Vagina (tissue), 2 donors: ENCODE measurements around the gene TMPRSS13. TPM values are rescaled to one million over a fixed set of nuclear protein-coding genes. Genes with fewer than 3 reads are reported as not detected.

Source experiments
- DNase-seq, 2 donors: peaks; one replicate each; pipeline ENCODE4 v3.0.0-alpha.2; 2017; ENCODE audit errors: extremely low spot score in 2 of 2
- H3K27ac ChIP-seq: fragments of 200-600 bp; sonication (generic); one replicate; pipeline ENCODE4 v1.5.1; 2019
- H3K27me3 ChIP-seq: fragments of 200-600 bp; sonication (generic); one replicate; pipeline ENCODE4 v1.5.1; 2019
- H3K36me3 ChIP-seq, 2 donors: fragments of 200-600 bp; sonication (generic); one replicate each; pipeline ENCODE4 v1.5.1; 2017 to 2019
- H3K4me1 ChIP-seq: fragments of 200-600 bp; sonication (generic); one replicate; pipeline ENCODE4 v1.5.1; 2019
- H3K4me3 ChIP-seq, 2 donors: fragments of 200-600 bp; sonication (generic); 1 replicate in 1 of 2; 2 replicates in 1 of 2; pipeline ENCODE4 v1.5.1; 2016 to 2019
- H3K9me3 ChIP-seq: fragments of 200-600 bp; sonication (generic); one replicate; pipeline ENCODE4 v1.5.1; 2019
- CTCF ChIP-seq, 3 experiments: fragments of 450-650 bp in 2 of 3; fragments of 200-600 bp in 1 of 3; sonication (generic) in 1 of 3; IDR thresholded peaks; one replicate each; pipeline ENCODE4 v1.5.1; 2017 to 2019; ENCODE audit warnings: antibody characterized with exemption in 3 of 3, mild to moderate bottlenecking in 2 of 3, moderate library complexity in 2 of 3
- POLR2A ChIP-seq, 2 donors: fragments of 450-650 bp; IDR thresholded peaks; one replicate each; pipeline ENCODE4 v1.6.1; 2017; ENCODE audit warnings: antibody characterized with exemption in 2 of 2, mild to moderate bottlenecking in 2 of 2, moderate library complexity in 2 of 2
- POLR2AphosphoS5 ChIP-seq, 2 donors: sonication (generic); formaldehyde crosslinking; IDR thresholded peaks; one replicate each; pipeline ENCODE4 v1.9.0; 2017; ENCODE audit warnings: antibody characterized with exemption in 2 of 2, mild to moderate bottlenecking in 2 of 2, low read depth in 1 of 2; ENCODE audit not compliant: insufficient read depth in 1 of 2
- intact Hi-C: fragments of 100-400 bp; cut with DNase I; formaldehyde crosslinking; loops from one replicate; pipeline ENCODE4 v1.15.1; 2023
- total RNA-seq: library from RNA; depleted of rRNA; stranded (reverse); fragments of >200 nt; gene quantifications from one replicate; pipeline ENCODE4 v1.2.3, GENCODE V29; 2016

TMPRSS13 gene
- total RNA-seq, 1 donor from 2014 or later: 9.6 TPM

GRCh38 chr11:117883063-117883462, 46.1 kb downstream of the TMPRSS13 start:
- DNase-seq: peak in 1 of 2 donors; percentile 67
- no peak for TF ChIP-seq POLR2AphosphoS5 (IDR thresholded peaks at IDR 0.05; ENCODE audit: insufficient read depth in 1 of 2, low read depth in 1 of 2)
- TF ChIP-seq POLR2A (IDR thresholded peaks at IDR 0.05): no peak
- TF ChIP-seq CTCF (IDR thresholded peaks at IDR 0.05): no peak
- no peaks in the 10 kb centered on the region for H3K36me3 ChIP-seq
- intact Hi-C loops: no loop called here
- H3K27ac ChIP-seq: no peak overlapping the region
- no peak overlapping the region for H3K4me3 ChIP-seq
- H3K9me3 ChIP-seq: no peaks in the 10 kb centered on the region
- peaks cover 11% of the 10 kb centered on the region for H3K4me1 ChIP-seq
- H3K27me3 ChIP-seq: no peaks in the 10 kb centered on the region

GRCh38 chr11:117882311-117882905, 46.8 kb downstream of the TMPRSS13 start:
- intact Hi-C loops: no loop called here
- no peaks in the 10 kb centered on the region for H3K9me3 ChIP-seq
- no peaks in the 10 kb centered on the region for H3K27me3 ChIP-seq
- H3K4me1 ChIP-seq: peaks cover 11% of the 10 kb centered on the region
- no peak overlapping the region for H3K4me3 ChIP-seq
- H3K27ac ChIP-seq: no peak overlapping the region
- no peaks in the 10 kb centered on the region for H3K36me3 ChIP-seq
- peak in 1 of 2 donors; percentile 61 for DNase-seq
- TF ChIP-seq CTCF (IDR thresholded peaks at IDR 0.05) (no peak), POLR2A (IDR thresholded peaks at IDR 0.05) (no peak), POLR2AphosphoS5 (IDR thresholded peaks at IDR 0.05; ENCODE audit: insufficient read depth in 1 of 2, low read depth in 1 of 2) (no peak)

GRCh38 chr11:117881217-117881616, 48.0 kb downstream of the TMPRSS13 start:
- H3K36me3 ChIP-seq: no peaks in the 10 kb centered on the region

DNA sequence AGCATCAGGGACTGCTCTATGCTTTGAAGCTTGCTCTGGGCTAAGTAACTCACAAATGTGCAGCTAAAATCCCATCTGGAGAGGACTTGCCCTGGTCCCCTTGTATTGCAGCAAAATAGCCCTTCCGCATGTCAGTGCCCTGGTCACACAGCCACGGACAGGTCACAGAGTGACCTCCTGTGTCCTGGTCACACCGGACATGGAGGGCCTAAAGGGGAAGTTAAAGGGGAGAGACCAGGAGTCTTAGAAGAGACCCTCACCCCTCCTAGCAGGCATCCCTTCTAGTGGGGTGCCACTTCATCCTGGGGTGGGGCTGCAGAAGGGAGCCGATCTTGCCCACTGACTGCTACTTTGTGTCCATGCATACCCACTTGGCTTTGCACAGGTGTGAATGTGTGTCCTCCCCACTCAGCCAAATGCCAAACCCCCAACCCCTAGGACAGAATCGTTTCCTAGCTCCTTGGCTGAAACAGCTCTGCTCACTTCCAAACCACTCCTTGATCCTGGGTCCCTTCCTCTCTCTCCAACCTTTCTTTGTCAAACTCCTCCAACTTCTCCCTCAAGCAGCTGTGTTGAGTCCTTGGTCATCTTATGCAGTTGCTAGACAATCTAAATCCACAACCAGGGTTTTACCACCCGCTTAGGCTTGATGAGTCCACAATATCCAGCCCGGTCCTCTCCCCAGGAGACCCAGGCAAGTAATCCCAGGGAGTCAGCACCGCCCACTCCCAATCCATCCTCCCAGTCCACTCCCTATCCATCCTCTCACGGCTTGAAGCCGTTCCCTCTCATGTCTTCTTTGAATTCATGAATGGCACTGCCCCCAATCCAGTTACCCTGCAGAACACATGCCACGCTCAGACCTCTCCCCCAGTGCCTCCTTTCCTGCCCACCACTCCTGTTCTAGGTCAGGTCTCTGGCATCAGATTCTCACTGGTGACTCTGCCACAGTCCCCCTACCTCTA, 49.4 kb downstream of the TMPRSS13 start:
- TF ChIP-seq POLR2A (IDR thresholded peaks at IDR 0.05): no peak
- H3K27ac ChIP-seq: no peak overlapping the region
- H3K4me3 ChIP-seq: no peak overlapping the region
- no peaks in the 10 kb centered on the region for H3K9me3 ChIP-seq
- DNase-seq: peak; percentile 70 to 89
- no peaks in the 10 kb centered on the region for H3K27me3 ChIP-seq
- intact Hi-C loops: no loop called here
- no peaks in the 10 kb centered on the region for H3K36me3 ChIP-seq
- peaks cover 21% of the 10 kb centered on the region for H3K4me1 ChIP-seq

More at GRCh38 chr11:117881217-117881616, 48.0 kb downstream of the TMPRSS13 start:
- peak; percentile 80 to 87 for DNase-seq
- Histone ChIP-seq H3K27me3 (no peaks in the 10 kb centered on the region), H3K27ac (no peak overlapping the region), H3K9me3 (no peaks in the 10 kb centered on the region), H3K4me1 (peaks cover 17% of the 10 kb centered on the region), H3K4me3 (no peak overlapping the region)
- intact Hi-C loops: no loop called here
- TF ChIP-seq POLR2A (IDR thresholded peaks at IDR 0.05) (no peak), CTCF (IDR thresholded peaks at IDR 0.05) (no peak), POLR2AphosphoS5 (IDR thresholded peaks at IDR 0.05; ENCODE audit: insufficient read depth in 1 of 2, low read depth in 1 of 2) (no peak)

DNA sequence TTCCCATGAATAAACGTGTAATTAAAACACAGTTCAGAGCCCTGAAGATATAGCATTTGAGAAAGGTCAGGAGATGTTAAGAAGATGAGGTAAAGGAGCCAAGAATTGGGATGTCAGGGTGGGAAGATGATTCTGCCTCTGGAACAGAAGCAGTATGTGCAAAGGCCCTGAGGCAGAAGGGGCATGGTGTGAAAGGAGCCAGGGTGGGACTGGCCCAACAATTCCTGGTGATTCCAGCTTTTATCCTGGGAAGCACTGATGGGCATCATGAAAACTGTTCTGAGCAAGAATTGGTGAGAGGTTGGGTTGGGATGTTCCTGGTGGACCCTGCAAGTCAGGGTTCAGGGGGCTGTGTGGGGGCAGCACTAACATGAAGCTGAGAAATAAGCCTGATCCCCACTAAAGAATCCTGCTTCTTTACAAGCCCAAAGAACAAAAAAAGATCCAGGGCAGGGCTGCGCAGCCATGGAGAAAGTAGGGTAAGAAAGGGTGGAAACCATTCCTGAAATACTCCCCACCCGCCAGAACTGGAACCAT, 50.2 kb downstream of the TMPRSS13 start:
- Histone ChIP-seq H3K36me3 (no peaks in the 10 kb centered on the region), H3K4me3 (no peak overlapping the region), H3K27ac (no peak overlapping the region), H3K9me3 (no peaks in the 10 kb centered on the region), H3K27me3 (no peaks in the 10 kb centered on the region), H3K4me1 (peaks cover 27% of the 10 kb centered on the region)
- TF ChIP-seq CTCF (IDR thresholded peaks at IDR 0.05) (no peak), POLR2A (IDR thresholded peaks at IDR 0.05) (no peak)
- peak; percentile 64 to 70 for DNase-seq
- intact Hi-C loops: no loop called here
